Right renal cortex interstitium (tissue), 3 donors: ENCODE data around the gene ARL2BP. TPM values are rescaled to one million over a fixed set of nuclear protein-coding genes. Genes with fewer than 3 reads are reported as not detected.
A peak's percentile ranks its signal among the peaks of the same experiment; 100 is the strongest.
"Not testable (repeated sequence)": the region's sequence is repeated elsewhere in the genome, so short reads cannot be mapped to it uniquely, and the experiment has no call there.

Source experiments
- DNase-seq, 3 donors: peaks; one replicate each; pipeline ENCODE4 v3.0.0-alpha.2; 2013; ENCODE audit warnings: low read depth in 3 of 3, low spot score in 2 of 3
- polyA plus RNA-seq, 3 donors: library from polyadenylated mRNA; unstranded; fragments of 120-200 nt; gene quantifications; one replicate each; pipeline ENCODE4 v1.2.1, GENCODE V29; 2013; ENCODE audit not compliant: insufficient read length in 3 of 3

Gene ARL2BP
- polyA plus RNA-seq = 10 to 100 TPM; 76.7 to 82.2 (median 78.3) TPM

- DNase-seq = peak; percentile 83 to 93 (median 90)
Measured at GRCh38 chr16:57244767-57245471, at the start of gene ARL2BP. Gene ARL2BP (plus strand): TSS chr16:57245259. CDS start chr16:57245368, 109 bp downstream.

DNA sequence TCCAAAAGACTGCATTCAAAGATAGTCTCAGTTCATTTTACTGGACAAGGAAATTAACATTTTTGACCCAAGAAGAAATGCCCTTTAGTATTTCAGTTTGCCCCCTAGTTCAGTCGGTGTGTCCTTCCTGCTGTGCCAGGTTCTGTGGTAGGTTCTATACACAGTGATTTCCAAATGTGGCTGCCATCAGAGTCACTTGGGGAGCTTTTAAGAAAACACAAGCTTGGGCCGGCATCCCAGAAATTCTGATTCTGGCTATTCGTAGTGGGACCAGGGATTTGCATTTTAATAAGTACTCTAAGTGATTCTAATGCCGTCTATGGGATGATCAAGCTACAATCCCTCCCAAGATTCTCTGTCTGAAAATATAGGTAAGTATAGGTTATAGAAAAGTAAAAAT, 48.8 kb upstream of the ARL2BP start:
- DNase-seq = no peak

DNA sequence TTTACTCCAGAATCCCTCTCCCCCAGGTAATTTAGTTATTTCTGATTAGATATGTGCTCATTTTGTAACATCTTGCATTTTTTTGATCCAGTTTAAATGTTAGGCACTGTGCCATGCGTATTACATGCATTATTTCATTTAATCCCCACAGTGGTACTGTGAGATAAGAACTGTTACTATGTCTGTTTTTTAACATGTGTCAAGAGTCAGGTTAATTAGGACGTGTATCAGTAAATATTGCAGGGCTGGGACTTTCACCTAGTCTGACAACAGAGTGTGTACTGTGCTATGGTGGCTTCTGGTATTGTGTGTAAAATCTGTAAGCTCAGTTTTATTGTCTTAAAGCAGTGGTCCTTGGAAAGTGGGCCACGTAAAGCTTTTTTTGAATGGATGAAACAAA, 48.3 kb upstream of the ARL2BP start:
- no peak for DNase-seq

- not testable (repeated sequence) for DNase-seq
Measured at GRCh38 chr16:57200321-57200720, 44.7 kb upstream of the ARL2BP start.

DNA sequence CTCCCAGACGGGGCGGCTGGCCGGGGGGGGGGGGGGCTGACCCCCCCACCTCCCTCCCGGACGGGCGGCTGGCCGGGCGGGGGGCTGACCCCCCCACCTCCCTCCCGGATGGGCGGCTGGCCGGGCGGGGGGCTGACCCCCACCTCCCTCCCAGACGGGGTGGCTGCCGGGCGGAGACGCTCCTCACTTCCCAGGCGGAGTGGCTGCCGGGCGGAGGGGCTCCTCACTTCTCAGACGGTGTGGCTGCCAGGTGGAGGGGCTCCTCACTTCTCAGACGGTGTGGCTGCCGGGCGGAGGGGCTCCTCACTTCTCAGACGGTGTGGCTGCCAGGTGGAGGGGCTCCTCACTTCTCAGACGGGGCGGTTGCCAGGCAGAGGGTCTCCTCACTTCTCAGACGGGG, 44.1 kb upstream of the ARL2BP start:
- DNase-seq = not testable (repeated sequence)

GRCh38 chr16:57202095-57202886, 42.8 kb upstream of the ARL2BP start:
- DNase-seq = no peak

DNA sequence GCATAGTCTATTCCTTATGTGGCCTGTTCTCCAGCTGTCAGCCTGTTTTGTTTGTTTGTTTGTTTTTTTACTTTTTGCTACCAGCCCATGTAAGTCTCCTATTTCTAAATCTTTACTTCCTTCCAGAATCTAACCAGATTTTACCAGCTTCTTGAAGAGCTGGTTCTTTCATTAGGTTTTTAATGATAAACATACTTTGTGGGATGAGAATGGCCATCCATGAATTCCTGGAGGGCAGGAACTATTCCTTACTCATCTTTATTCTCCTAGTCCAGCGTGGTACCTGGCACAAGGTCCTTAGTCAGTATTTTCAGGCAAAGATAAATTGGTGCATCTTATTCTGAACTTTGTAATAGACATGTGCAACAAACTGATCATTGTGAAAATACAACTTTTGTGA, 41.6 kb upstream of the ARL2BP start:
- DNase-seq = no peak

DNA sequence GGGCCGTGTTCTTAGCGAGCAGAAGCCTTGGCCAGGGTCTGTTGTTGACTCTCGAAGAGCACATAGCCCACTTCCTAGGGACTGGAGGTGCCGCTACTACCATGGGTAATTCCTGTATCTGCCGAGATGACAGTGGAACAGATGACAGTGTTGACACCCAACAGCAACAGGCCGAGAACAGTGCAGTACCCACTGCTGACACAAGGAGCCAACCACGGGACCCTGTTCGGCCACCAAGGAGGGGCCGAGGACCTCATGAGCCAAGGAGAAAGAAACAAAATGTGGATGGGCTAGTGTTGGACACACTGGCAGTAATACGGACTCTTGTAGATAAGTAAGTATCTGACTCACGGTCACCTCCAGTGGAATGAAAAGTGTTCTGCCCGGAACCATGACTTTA, 40.4 kb upstream of the ARL2BP start:
- no peak for DNase-seq

GRCh38 chr16:57208926-57209325, 36.1 kb upstream of the ARL2BP start:
- no peak for DNase-seq

GRCh38 chr16:57209780-57210179, 35.3 kb upstream of the ARL2BP start:
- no peak for DNase-seq

DNA sequence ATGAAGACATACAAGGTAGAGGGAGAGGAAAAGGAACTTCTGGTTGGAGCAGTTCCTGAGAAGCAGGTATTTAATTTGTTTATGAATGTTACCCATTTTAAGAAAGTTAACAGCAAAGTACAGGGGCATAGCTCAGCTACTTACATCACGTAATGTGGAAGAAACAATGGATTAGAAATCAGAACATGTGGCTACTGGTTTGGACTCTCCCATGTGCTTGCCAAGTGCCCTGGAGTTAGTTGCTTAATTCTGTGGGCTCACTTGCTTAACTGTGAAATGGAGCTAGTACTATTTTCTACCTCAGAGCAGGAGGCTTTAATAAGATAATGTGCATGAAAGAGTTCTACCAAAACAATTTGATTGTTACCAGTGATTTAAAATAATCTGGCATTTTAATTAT, 31.6 kb upstream of the ARL2BP start:
- no peak for DNase-seq

- DNase-seq = no peak
Measured at GRCh38 chr16:57216968-57217367, 28.1 kb upstream of the ARL2BP start.

GRCh38 chr16:57223057-57223456, 22.0 kb upstream of the ARL2BP start:
- DNase-seq = no peak

GRCh38 chr16:57224651-57225335, 20.3 kb upstream of the ARL2BP start:
- no peak for DNase-seq

GRCh38 chr16:57225978-57226377, 19.1 kb upstream of the ARL2BP start:
- no peak for DNase-seq

GRCh38 chr16:57226701-57227621, 18.1 kb upstream of the ARL2BP start:
- no peak for DNase-seq

GRCh38 chr16:57229079-57229478, 16.0 kb upstream of the ARL2BP start:
- no peak for DNase-seq

DNA sequence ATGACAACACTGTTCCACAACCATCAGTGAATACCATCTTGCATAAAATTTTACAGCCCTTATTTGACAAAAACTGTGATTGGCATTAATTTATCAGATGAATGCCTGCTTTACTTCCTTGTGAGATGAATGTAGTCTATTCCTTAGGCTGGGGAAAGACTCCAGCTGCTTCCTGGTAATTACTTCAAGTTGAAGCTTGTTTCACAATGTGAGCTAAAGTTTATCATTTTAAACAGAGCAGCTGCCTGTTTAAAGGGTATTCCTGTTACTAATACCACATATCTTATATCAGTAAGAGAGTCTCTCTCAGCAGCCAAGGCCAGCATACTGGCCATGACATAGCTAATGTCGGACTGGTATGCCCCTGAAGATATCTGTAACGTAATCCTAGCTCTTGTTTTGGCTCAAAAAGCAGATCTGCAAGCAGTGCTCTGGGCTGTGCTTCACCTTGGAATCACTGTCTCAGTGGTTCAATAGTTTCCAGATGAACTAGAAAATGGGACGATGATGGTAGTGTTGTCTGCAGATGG, 13.2 kb upstream of the ARL2BP start:
- no peak for DNase-seq

DNA sequence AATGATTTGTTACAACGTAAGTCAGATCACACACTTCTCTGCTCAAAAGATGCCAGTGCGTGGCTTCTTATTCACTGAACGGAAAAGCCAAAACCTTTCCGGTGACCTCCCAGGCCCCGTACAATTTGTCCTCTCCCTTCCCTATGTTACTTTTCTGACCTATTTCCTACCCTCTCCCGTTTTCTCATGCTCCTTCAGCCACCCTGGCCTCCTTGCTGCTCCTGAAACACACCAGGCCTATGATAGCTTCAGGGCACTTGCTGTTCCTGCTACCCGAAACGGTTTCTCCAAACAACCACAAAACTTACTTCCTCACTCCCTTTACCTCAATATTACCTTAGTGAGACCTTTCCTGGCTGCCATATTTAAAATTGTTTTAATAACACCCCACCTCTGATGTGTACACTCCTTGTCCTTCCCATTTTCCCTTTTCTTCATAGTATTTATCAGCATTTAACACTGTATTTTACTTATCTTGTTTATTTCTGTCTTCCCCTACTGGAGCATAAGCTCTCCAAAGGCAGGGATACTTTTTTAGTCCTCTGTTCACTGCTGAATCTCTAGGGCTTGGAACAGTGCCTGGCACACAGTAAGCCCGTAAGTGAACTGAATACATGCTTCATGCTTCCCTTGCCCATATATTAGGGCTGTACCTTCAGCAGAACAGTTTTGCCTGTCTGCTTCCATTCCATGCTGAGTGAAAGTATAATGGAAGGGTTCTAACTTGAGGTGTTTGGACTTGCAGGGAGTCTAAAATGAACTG, 10.9 kb upstream of the ARL2BP start:
- DNase-seq = no peak
